Osteoblast (primary cell): ENCODE data around the gene TMF1. TPM values are rescaled to one million over a fixed set of nuclear protein-coding genes. Genes with fewer than 3 reads are reported as not detected.

Experiments
- DNase-seq: peaks from one replicate; pipeline ENCODE4 v3.0.0; 2011; ENCODE audit warnings: low spot score, mixed read lengths; ENCODE audit not compliant: insufficient read length; ENCODE audit errors: missing footprints
- H2AFZ ChIP-seq: 2 replicates; pipeline ENCODE4 v1.6.0; 2011; ENCODE audit warnings: mild to moderate bottlenecking, low read length
- H3K27ac ChIP-seq: 2 replicates; pipeline ENCODE4 v1.5.1; 2011; ENCODE audit warnings: mild to moderate bottlenecking, low read depth, low read length, moderate library complexity
- H3K27me3 ChIP-seq: 2 replicates; pipeline ENCODE4 v1.6.0; 2012; ENCODE audit warnings: mild to moderate bottlenecking, control low read depth, inconsistent platforms, low read length, moderate library complexity; ENCODE audit not compliant: insufficient read depth
- H3K36me3 ChIP-seq: 2 replicates; pipeline ENCODE4 v1.5.1; 2011; ENCODE audit warnings: mild to moderate bottlenecking, low read length, control low read depth, moderate library complexity; ENCODE audit not compliant: insufficient read depth
- H3K4me1 ChIP-seq: 2 replicates; pipeline ENCODE4 v1.5.1; 2011; ENCODE audit warnings: mild to moderate bottlenecking, low read length, control low read depth, moderate library complexity; ENCODE audit not compliant: insufficient read depth
- H3K4me2 ChIP-seq: 2 replicates; pipeline ENCODE4 v1.6.0; 2011; ENCODE audit warnings: mild to moderate bottlenecking, low read length; ENCODE audit not compliant: insufficient read depth
- H3K4me3 ChIP-seq: fragments of 200-600 bp; sonication (generic); 3 replicates; pipeline ENCODE4 v1.5.1; 2012; ENCODE audit warnings: mild to moderate bottlenecking, low read length, inconsistent platforms; ENCODE audit not compliant: insufficient read depth
- H3K79me2 ChIP-seq: 2 replicates; pipeline ENCODE4 v1.6.0; 2012; ENCODE audit warnings: mild to moderate bottlenecking, low read length, control low read depth, inconsistent platforms; ENCODE audit not compliant: insufficient read depth
- H3K9me3 ChIP-seq: 2 replicates; pipeline ENCODE4 v1.5.1; 2011; ENCODE audit warnings: low read depth, low read length, control low read depth
- H4K20me1 ChIP-seq: 2 replicates; pipeline ENCODE4 v1.6.0; 2012; ENCODE audit warnings: mild to moderate bottlenecking, low read length, control low read depth; ENCODE audit not compliant: insufficient read depth
- CTCF ChIP-seq: IDR thresholded peaks from 2 replicates; pipeline ENCODE4 v1.5.1; 2011; ENCODE audit warnings: mild to moderate bottlenecking, low read depth, low read length, moderate library complexity; ENCODE audit errors: extremely low read depth
- total RNA-seq: library from RNA; depleted of rRNA; stranded (reverse); fragments of >200 nt; gene quantifications from 2 replicates; pipeline ENCODE4 v1.2.3, GENCODE V29; 2012

Gene TMF1
- total RNA-seq, 1 donor, result 45.6 TPM

- Histone ChIP-seq H3K4me2 (peak overlapping the region; percentile 99), H3K9me3 (no peaks in the 10 kb centered on the region), H3K36me3 (peaks cover 7% of the 10 kb centered on the region), H3K27ac (peak overlapping the region; percentile 56), H3K4me1 (peaks cover 48% of the 10 kb centered on the region), H2AFZ (peak overlapping the region; percentile 61), H3K27me3 (no peaks in the 10 kb centered on the region), H4K20me1 (peaks cover 3% of the 10 kb centered on the region), H3K4me3 (peak overlapping the region; percentile 88), H3K79me2 (peaks cover 49% of the 10 kb centered on the region)
- peak; percentile 62 for DNase-seq
- no peak for TF ChIP-seq CTCF
Measured at GRCh38 chr3:69079269-69080159, 27.4 kb upstream of the TMF1 start.

- Histone ChIP-seq H2AFZ (no peak overlapping the region), H3K79me2 (peaks cover 56% of the 10 kb centered on the region), H3K36me3 (peaks cover 32% of the 10 kb centered on the region), H3K9me3 (no peaks in the 10 kb centered on the region), H3K4me1 (no peaks in the 10 kb centered on the region), H3K27ac (no peak overlapping the region), H3K27me3 (no peaks in the 10 kb centered on the region), H4K20me1 (no peaks in the 10 kb centered on the region), H3K4me2 (no peak overlapping the region), H3K4me3 (no peak overlapping the region)
- no peak for TF ChIP-seq CTCF
- DNase-seq, result no peak
Measured at GRCh38 chr3:69072928-69073327, 20.8 kb upstream of the TMF1 start.

GRCh38 chr3:69066121-69066520 lies 14.0 kb upstream of the TMF1 start:
- DNase-seq, result no peak
- H3K9me3 ChIP-seq, result no peaks in the 10 kb centered on the region
- H3K4me3 ChIP-seq, result no peak overlapping the region
- H3K4me2 ChIP-seq, result no peak overlapping the region
- peaks cover 45% of the 10 kb centered on the region for H3K36me3 ChIP-seq
- H3K79me2 ChIP-seq, result peaks cover 10% of the 10 kb centered on the region
- H4K20me1 ChIP-seq, result no peaks in the 10 kb centered on the region
- no peak for TF ChIP-seq CTCF
- no peak overlapping the region for H3K27ac ChIP-seq
- H3K27me3 ChIP-seq, result no peaks in the 10 kb centered on the region
- H3K4me1 ChIP-seq, result no peaks in the 10 kb centered on the region
- H2AFZ ChIP-seq, result no peak overlapping the region

- peaks cover 4% of the 10 kb centered on the region for H3K79me2 ChIP-seq
- H2AFZ ChIP-seq, result no peak overlapping the region
- no peaks in the 10 kb centered on the region for H3K9me3 ChIP-seq
- H3K27me3 ChIP-seq, result no peaks in the 10 kb centered on the region
- H4K20me1 ChIP-seq, result no peaks in the 10 kb centered on the region
- H3K36me3 ChIP-seq, result peaks cover 46% of the 10 kb centered on the region
- H3K4me3 ChIP-seq, result no peak overlapping the region
- no peak overlapping the region for H3K27ac ChIP-seq
- H3K4me1 ChIP-seq, result no peaks in the 10 kb centered on the region
- no peak for DNase-seq
- H3K4me2 ChIP-seq, result no peak overlapping the region
- no peak for TF ChIP-seq CTCF
Measured at GRCh38 chr3:69065318-69065964, 13.3 kb upstream of the TMF1 start.
